Measurements from ENCODE around the gene ZNF503. TPM values are rescaled to one million over a fixed set of nuclear protein-coding genes. Genes with fewer than 3 reads are reported as not detected.
A peak's percentile ranks its signal among the peaks of the same experiment; 100 is the strongest.

Gene ZNF503
- total and polyA plus RNA-seq, 2 donors from 2014 or later = 34.7 to 45.8 TPM

DNA sequence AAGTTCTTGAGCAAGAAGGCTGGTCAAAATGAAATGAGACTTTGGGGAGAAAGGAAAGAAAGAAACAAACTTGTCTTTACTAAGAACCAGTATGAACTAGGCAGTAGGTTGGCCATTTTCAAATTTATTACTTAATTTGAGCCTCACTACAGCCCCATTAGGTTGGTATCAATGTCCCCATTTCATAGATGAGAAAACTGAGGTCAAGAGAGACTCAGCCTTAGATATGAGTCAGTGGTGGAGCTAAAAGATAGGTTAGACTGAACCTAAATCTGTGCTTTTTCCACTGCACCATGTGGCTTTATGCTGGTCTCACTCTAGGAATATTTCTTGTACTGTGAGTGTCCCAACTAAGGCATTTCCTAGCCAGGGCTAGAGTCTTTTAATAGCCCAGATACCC is 8.8 kb downstream of the ZNF503 start:
- FAIRE-seq (no peak), DNase-seq (no peak)
- H3K27me3 ChIP-seq (ENCODE audit: control insufficient read depth, insufficient read depth, low read length) = no peaks in the 10 kb centered on the region
- no peaks in the 10 kb centered on the region for H3K36me3 ChIP-seq (ENCODE audit: control insufficient read depth in 2 of 3, insufficient read depth in 3 of 3, low read length in 3 of 3)
- H3K9ac ChIP-seq (ENCODE audit: low read length in 3 of 3) = no peak overlapping the region
- no peak overlapping the region for H3K27ac ChIP-seq (ENCODE audit: low read depth in 2 of 2, low read length in 2 of 2)
- H3K9me3 ChIP-seq (ENCODE audit: control insufficient read depth in 2 of 3, insufficient read depth in 1 of 3, low read length in 3 of 3) = no peaks in the 10 kb centered on the region
- TF ChIP-seq, protein P1, sequence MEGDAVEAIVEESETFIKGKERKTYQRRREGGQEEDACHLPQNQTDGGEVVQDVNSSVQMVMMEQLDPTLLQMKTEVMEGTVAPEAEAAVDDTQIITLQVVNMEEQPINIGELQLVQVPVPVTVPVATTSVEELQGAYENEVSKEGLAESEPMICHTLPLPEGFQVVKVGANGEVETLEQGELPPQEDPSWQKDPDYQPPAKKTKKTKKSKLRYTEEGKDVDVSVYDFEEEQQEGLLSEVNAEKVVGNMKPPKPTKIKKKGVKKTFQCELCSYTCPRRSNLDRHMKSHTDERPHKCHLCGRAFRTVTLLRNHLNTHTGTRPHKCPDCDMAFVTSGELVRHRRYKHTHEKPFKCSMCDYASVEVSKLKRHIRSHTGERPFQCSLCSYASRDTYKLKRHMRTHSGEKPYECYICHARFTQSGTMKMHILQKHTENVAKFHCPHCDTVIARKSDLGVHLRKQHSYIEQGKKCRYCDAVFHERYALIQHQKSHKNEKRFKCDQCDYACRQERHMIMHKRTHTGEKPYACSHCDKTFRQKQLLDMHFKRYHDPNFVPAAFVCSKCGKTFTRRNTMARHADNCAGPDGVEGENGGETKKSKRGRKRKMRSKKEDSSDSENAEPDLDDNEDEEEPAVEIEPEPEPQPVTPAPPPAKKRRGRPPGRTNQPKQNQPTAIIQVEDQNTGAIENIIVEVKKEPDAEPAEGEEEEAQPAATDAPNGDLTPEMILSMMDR (IDR thresholded peaks at IDR 0.05; ENCODE audit: borderline replicate concordance, extremely low read depth, insufficient read depth) = no peak
- H3K4me1 ChIP-seq (ENCODE audit: control insufficient read depth in 2 of 3, insufficient read depth in 2 of 3, low read depth in 1 of 3, low read length in 3 of 3) = peaks cover 0 to 5% (median 0%) of the 10 kb centered on the region in 3 donors
- intact Hi-C loops (cut with DNase I) = loop anchor here (10.0 kb wide), 1 partner anchor 912 kb away; no protein-coding TSS in a partner anchor
- H3K4me3 ChIP-seq (ENCODE audit: low read length in 3 of 3) = no peak overlapping the region

DNA sequence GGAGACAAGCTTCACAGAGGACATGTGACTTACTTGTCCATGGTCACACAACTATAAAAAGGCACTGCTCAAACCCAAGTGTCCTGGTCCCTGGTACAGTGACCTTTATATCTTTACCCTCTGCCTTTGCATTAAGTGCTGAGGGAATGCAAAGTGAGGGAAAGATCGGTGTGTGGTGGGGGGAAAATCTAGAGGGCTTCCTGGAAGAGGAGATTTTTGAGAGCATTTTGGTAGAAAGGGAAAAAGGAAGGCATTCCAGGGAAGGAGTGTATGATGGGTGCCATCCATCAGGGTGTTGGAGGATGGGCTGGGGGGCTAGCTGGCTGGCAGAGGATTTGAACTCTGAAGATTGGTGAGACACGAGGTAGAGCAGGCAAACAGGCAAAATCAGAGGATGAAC is 9.3 kb downstream of the ZNF503 start:
- H3K4me3 ChIP-seq (ENCODE audit: low read length in 3 of 3) = no peak overlapping the region
- FAIRE-seq = no peak
- intact Hi-C loops (cut with DNase I) = loop anchor here (10.0 kb wide), 1 partner anchor 913 kb away; no protein-coding TSS in a partner anchor

DNA sequence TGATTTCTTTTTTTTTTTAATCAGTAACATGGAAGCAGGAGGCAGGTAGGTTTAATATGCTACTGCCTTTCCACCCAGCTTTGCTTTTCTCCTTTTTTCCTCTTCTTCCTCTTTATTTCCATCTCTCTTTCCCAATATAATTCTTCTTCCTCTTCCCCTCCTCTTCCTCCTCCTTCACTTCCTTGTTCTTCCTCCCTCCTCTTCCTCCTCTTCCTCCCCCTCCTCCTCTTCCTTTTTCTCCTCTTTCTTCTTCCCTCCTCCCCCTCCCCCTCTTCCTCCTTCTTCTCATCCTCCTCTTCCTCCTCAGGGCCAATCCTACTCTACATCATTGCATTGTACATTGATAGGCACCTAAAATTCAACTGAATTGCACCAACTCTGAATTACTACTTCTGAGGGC is 11.4 kb downstream of the ZNF503 start:
- Histone ChIP-seq H3K27me3 (ENCODE audit: control insufficient read depth, insufficient read depth, low read length) (no peaks in the 10 kb centered on the region), H3K27ac (ENCODE audit: low read depth in 2 of 2, low read length in 2 of 2) (no peak overlapping the region), H3K4me3 (ENCODE audit: low read length in 3 of 3) (no peak overlapping the region), H3K9ac (ENCODE audit: low read length in 3 of 3) (no peak overlapping the region), H3K36me3 (ENCODE audit: control insufficient read depth in 2 of 3, insufficient read depth in 3 of 3, low read length in 3 of 3) (no peaks in the 10 kb centered on the region), H3K9me3 (ENCODE audit: control insufficient read depth in 2 of 3, insufficient read depth in 1 of 3, low read length in 3 of 3) (no peaks in the 10 kb centered on the region), H3K4me1 (ENCODE audit: control insufficient read depth in 2 of 3, insufficient read depth in 2 of 3, low read depth in 1 of 3, low read length in 3 of 3) (peaks cover 0 to 5% (median 0%) of the 10 kb centered on the region in 3 donors)
- intact Hi-C loops (cut with DNase I) = loop anchor here (10.0 kb wide), 1 partner anchor 915 kb away; no protein-coding TSS in a partner anchor
- FAIRE-seq = no peak
- DNase-seq = no peak
- TF ChIP-seq, protein P1 (IDR thresholded peaks at IDR 0.05; ENCODE audit: borderline replicate concordance, extremely low read depth, insufficient read depth) = no peak

More for the DNA sequence above, 9.3 kb downstream of the ZNF503 start:
- H3K9ac ChIP-seq (ENCODE audit: low read length in 3 of 3) = no peak overlapping the region
- no peak overlapping the region for H3K27ac ChIP-seq (ENCODE audit: low read depth in 2 of 2, low read length in 2 of 2)
- no peaks in the 10 kb centered on the region for H3K27me3 ChIP-seq (ENCODE audit: control insufficient read depth, insufficient read depth, low read length)
- H3K9me3 ChIP-seq (ENCODE audit: control insufficient read depth in 2 of 3, insufficient read depth in 1 of 3, low read length in 3 of 3) = no peaks in the 10 kb centered on the region
- peak in 1 of 5 donors; percentile 15 for DNase-seq
- no peaks in the 10 kb centered on the region for H3K36me3 ChIP-seq (ENCODE audit: control insufficient read depth in 2 of 3, insufficient read depth in 3 of 3, low read length in 3 of 3)
- TF ChIP-seq, protein P1 (IDR thresholded peaks at IDR 0.05; ENCODE audit: borderline replicate concordance, extremely low read depth, insufficient read depth) = no peak
- peaks cover 0 to 5% (median 0%) of the 10 kb centered on the region in 3 donors for H3K4me1 ChIP-seq (ENCODE audit: control insufficient read depth in 2 of 3, insufficient read depth in 2 of 3, low read depth in 1 of 3, low read length in 3 of 3)

DNA sequence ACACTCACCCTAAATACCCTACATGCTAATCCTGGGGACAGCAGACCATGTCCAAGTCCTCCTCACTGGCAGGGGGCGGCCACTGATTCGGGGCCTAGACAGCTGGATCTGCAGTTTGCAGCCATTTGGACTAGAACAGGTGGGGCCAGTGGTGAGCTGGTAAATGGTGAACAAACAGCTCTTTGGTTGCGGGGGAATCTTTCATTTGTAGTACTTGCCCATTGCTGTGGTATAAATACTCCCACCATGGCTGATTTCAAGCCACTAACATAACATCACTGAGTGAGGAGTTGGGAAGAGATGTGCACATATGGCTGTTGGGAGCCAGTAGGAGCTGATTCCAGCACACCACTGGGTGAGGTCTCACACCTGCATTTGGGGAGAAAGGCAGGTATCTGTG is 13.5 kb downstream of the ZNF503 start:
- intact Hi-C loops (cut with DNase I) = no loop called here
- FAIRE-seq (no peak), DNase-seq (no peak)
- H3K4me1 ChIP-seq (ENCODE audit: control insufficient read depth in 2 of 3, insufficient read depth in 2 of 3, low read depth in 1 of 3, low read length in 3 of 3) = no peaks in the 10 kb centered on the region
- H3K9me3 ChIP-seq (ENCODE audit: control insufficient read depth in 2 of 3, insufficient read depth in 1 of 3, low read length in 3 of 3) = no peaks in the 10 kb centered on the region
- H3K9ac ChIP-seq (ENCODE audit: low read length in 3 of 3) = no peak overlapping the region
- no peaks in the 10 kb centered on the region for H3K27me3 ChIP-seq (ENCODE audit: control insufficient read depth, insufficient read depth, low read length)
- no peak overlapping the region for H3K27ac ChIP-seq (ENCODE audit: low read depth in 2 of 2, low read length in 2 of 2)
- H3K36me3 ChIP-seq (ENCODE audit: control insufficient read depth in 2 of 3, insufficient read depth in 3 of 3, low read length in 3 of 3) = no peaks in the 10 kb centered on the region
- H3K4me3 ChIP-seq (ENCODE audit: low read length in 3 of 3) = no peak overlapping the region
- TF ChIP-seq, protein P1 (IDR thresholded peaks at IDR 0.05; ENCODE audit: borderline replicate concordance, extremely low read depth, insufficient read depth) = no peak
